ENCODE results near the gene ARID1A.

Gene ARID1A

GRCh38 chr1:26750428-26750827 lies 54.6 kb downstream of the ARID1A start:
- ChIA-PET POLR2A (no interaction called here), CTCF (no interaction called here)
- no peak for DNase-seq (ENCODE audit: extremely low spot score)
- no peak for TF ChIP-seq CTCF (IDR thresholded peaks at IDR 0.05; ENCODE audit: control extremely low read depth, extremely low read depth, low read depth, missing control alignments)

GRCh38 chr1:26752519-26752918 lies 56.7 kb downstream of the ARID1A start:
- ChIA-PET POLR2A (no interaction called here), CTCF (no interaction called here)

GRCh38 chr1:26754086-26754874 lies 58.5 kb downstream of the ARID1A start:
- ChIA-PET CTCF (interaction anchor here (1.5 kb wide), 1 partner anchor 24 kb away, joined by 6 read pairs; no protein-coding TSS in a partner anchor), POLR2A (no interaction called here)
- no peak for TF ChIP-seq CTCF (IDR thresholded peaks at IDR 0.05; ENCODE audit: control extremely low read depth, extremely low read depth, low read depth, missing control alignments)
- no peak for DNase-seq (ENCODE audit: extremely low spot score)

More at GRCh38 chr1:26752519-26752918, 56.7 kb downstream of the ARID1A start:
- no peak for TF ChIP-seq CTCF (IDR thresholded peaks at IDR 0.05; ENCODE audit: control extremely low read depth, extremely low read depth, low read depth, missing control alignments)
- no peak for DNase-seq (ENCODE audit: extremely low spot score)

GRCh38 chr1:26758358-26758757 lies 62.5 kb downstream of the ARID1A start:
- no peak for DNase-seq (ENCODE audit: extremely low spot score)
- ChIA-PET POLR2A (interaction anchor here (0.6 kb wide), 1 partner anchor 103 kb away, joined by 3 read pairs; no protein-coding TSS in a partner anchor), CTCF (interaction anchor here (1.5 to 3.3 kb wide), 6 partner anchors 14 to 156 kb away, joined by 3 to 18 read pairs (median 6); no protein-coding TSS in a partner anchor)
- no peak for TF ChIP-seq CTCF (IDR thresholded peaks at IDR 0.05; ENCODE audit: control extremely low read depth, extremely low read depth, low read depth, missing control alignments)

- DNase-seq (ENCODE audit: extremely low spot score) = no peak
- ChIA-PET CTCF (interaction anchor here (1.4 to 3.3 kb wide), 6 partner anchors 12 to 62 kb away, joined by 3 to 18 read pairs (median 6); no protein-coding TSS in a partner anchor), POLR2A (no interaction called here)
- TF ChIP-seq CTCF (IDR thresholded peaks at IDR 0.05; ENCODE audit: control extremely low read depth, extremely low read depth, low read depth, missing control alignments) = no peak
Measured at GRCh38 chr1:26759531-26759930, 63.7 kb downstream of the ARID1A start.

- ChIA-PET POLR2A (no interaction called here), CTCF (interaction anchor here (1.2 kb wide), 1 partner anchor 18 kb away, joined by 3 read pairs; no protein-coding TSS in a partner anchor)
- TF ChIP-seq CTCF (IDR thresholded peaks at IDR 0.05; ENCODE audit: control extremely low read depth, extremely low read depth, low read depth, missing control alignments) = no peak
- DNase-seq (ENCODE audit: extremely low spot score) = no peak
Measured at GRCh38 chr1:26761217-26761616, 65.4 kb downstream of the ARID1A start.

Data from GM10248 (cell line).